Lung (tissue), 12 donors: ENCODE data around the gene XRCC3. TPM values are rescaled to one million over a fixed set of nuclear protein-coding genes. Genes with fewer than 3 reads are reported as not detected.

Experiments used
- ATAC-seq: fragments of 200-7000 bp; cut with Tn5 transposase; one replicate; pipeline ENCODE4 v1.9.1; 2020; ENCODE audit warnings: moderate number of reproducible peaks; ENCODE audit not compliant: insufficient read depth, low FRiP score
- DNase-seq, 3 donors: peaks; one replicate each; pipeline ENCODE4 v3.0.0-alpha.2; 2013 to 2017
- H3K27ac ChIP-seq, 2 donors: one replicate each; pipeline ENCODE4 v1.5.1; 2013; ENCODE audit warnings: mild to moderate bottlenecking in 2 of 2, moderate library complexity in 2 of 2, control low read depth in 1 of 2, inconsistent platforms in 1 of 2, low read depth in 1 of 2, low read length in 1 of 2
- H3K27me3 ChIP-seq, 3 donors: one replicate each; pipeline ENCODE4 v1.5.1; 2013; ENCODE audit warnings: low read length in 2 of 3; ENCODE audit not compliant: control insufficient read depth in 3 of 3, insufficient read depth in 3 of 3
- H3K36me3 ChIP-seq, 4 donors: one replicate each; pipeline ENCODE4 v1.5.1; 2013; ENCODE audit warnings: low read length in 4 of 4, mild to moderate bottlenecking in 1 of 4, moderate library complexity in 1 of 4; ENCODE audit not compliant: control insufficient read depth in 4 of 4, insufficient read depth in 4 of 4
- H3K4me1 ChIP-seq, 5 donors: one replicate each; pipeline ENCODE4 v1.5.1; 2013; ENCODE audit warnings: low read length in 5 of 5, mild to moderate bottlenecking in 2 of 5, moderate library complexity in 1 of 5; ENCODE audit not compliant: control insufficient read depth in 5 of 5, insufficient read depth in 5 of 5
- H3K4me3 ChIP-seq: one replicate; pipeline ENCODE4 v1.5.1; 2013; ENCODE audit warnings: mild to moderate bottlenecking, control low read depth, moderate library complexity
- H3K9ac ChIP-seq, 2 donors: one replicate each; pipeline ENCODE4 v1.5.1; 2013; ENCODE audit warnings: low read length in 2 of 2, control low read depth in 1 of 2; ENCODE audit not compliant: insufficient read depth in 1 of 2
- H3K9me3 ChIP-seq, 4 donors: one replicate each; pipeline ENCODE4 v1.5.1; 2013; ENCODE audit warnings: low read length in 3 of 4, mild to moderate bottlenecking in 1 of 4, moderate library complexity in 1 of 4; ENCODE audit not compliant: control insufficient read depth in 4 of 4, insufficient read depth in 3 of 4
- CTCF ChIP-seq: IDR thresholded peaks from 2 replicates; pipeline ENCODE4 v1.5.1; 2012; ENCODE audit warnings: mild to moderate bottlenecking; ENCODE audit errors: control extremely low read depth, extremely low read depth
- WGBS, 2 donors: extraction: QIAGEN DNeasy Blood & Tissue Kit; methylation state at CpG; one replicate each; pipeline ENCODE4 v1.1.7; 2013; 5-methylcytosine and 5-hydroxymethylcytosine counted together
- polyA plus RNA-seq, 2 donors: library from polyadenylated mRNA; stranded (reverse); fragments of 200-250 nt; gene quantifications; one replicate each; pipeline ENCODE4 v1.2.1, GENCODE V29; 2013
- total RNA-seq, 2 donors: library from RNA; depleted of rRNA in 1 of 2; stranded (reverse); fragments of >200 nt in 1 of 2; gene quantifications; one replicate each; pipeline ENCODE4 v1.2.1, GENCODE V29; 2014 to 2021
- donor health status: control.
- donor health status: control.
- donor health status: Bipolar disorder and iron deficiency.
- donor health status: healthy.
- donor health status: DM: yes; HTN: yes; CAD: no.

Gene XRCC3
- total and polyA plus RNA-seq, 4 donors: 4.4 to 10.4 (median 6.0) TPM

- TF ChIP-seq CTCF: no peak
- no peak overlapping the region for H3K27ac ChIP-seq
- H3K4me1 ChIP-seq: peaks cover 0 to 29% (median 6%) of the 10 kb centered on the region in 5 donors
- DNase-seq (no peak), ATAC-seq (no peak)
- H3K36me3 ChIP-seq: peaks cover 0 to 75% (median 23%) of the 10 kb centered on the region in 4 donors
- H3K27me3 ChIP-seq: no peaks in the 10 kb centered on the region
- no peak overlapping the region for H3K4me3 ChIP-seq
- WGBS, 2 donors: 92 to 93% methylated on average over 9 of the region's 9 CpGs
- H3K9me3 ChIP-seq: no peaks in the 10 kb centered on the region
- H3K9ac ChIP-seq: no peak overlapping the region
These were observed 17.8 kb upstream of the XRCC3 start for GRCh38 chr14:103732868-103733620.

- no peaks in the 10 kb centered on the region for H3K27me3 ChIP-seq
- no peak for DNase-seq
- no peak overlapping the region for H3K9ac ChIP-seq
- no peak for ATAC-seq
- peaks cover 0 to 68% (median 19%) of the 10 kb centered on the region in 4 donors for H3K36me3 ChIP-seq
- H3K27ac ChIP-seq: no peak overlapping the region
- peaks cover 0 to 29% (median 6%) of the 10 kb centered on the region in 5 donors for H3K4me1 ChIP-seq
- H3K9me3 ChIP-seq: no peaks in the 10 kb centered on the region
- TF ChIP-seq CTCF: no peak
- 94 to 98% methylated on average over 24 of the region's 24 CpGs for WGBS, 2 donors
- no peak overlapping the region for H3K4me3 ChIP-seq
These were observed 16.9 kb upstream of the XRCC3 start for GRCh38 chr14:103731916-103732867.

GRCh38 chr14:103731481-103731880 is 16.2 kb upstream of the XRCC3 start:
- DNase-seq: no peak
- Histone ChIP-seq H3K9me3 (no peaks in the 10 kb centered on the region), H3K9ac (no peak overlapping the region), H3K36me3 (peaks cover 0 to 66% (median 19%) of the 10 kb centered on the region in 4 donors), H3K27me3 (no peaks in the 10 kb centered on the region), H3K27ac (no peak overlapping the region), H3K4me1 (peaks cover 0 to 23% (median 3%) of the 10 kb centered on the region in 5 donors), H3K4me3 (no peak overlapping the region)
- WGBS, 2 donors: 95 to 98% methylated on average over 15 of the region's 15 CpGs
- no peak for TF ChIP-seq CTCF
- no peak for ATAC-seq
